H1 (cell line): ENCODE data around the gene SLC20A1. TPM values are rescaled to one million over a fixed set of nuclear protein-coding genes. Genes with fewer than 3 reads are reported as not detected.

Source experiments
- CTCF ChIA-PET: fragments of 300-600 bp; sonication (Branson Sonifier 250); formaldehyde crosslinking; loops from one replicate; lab custom pipeline; 2021; ENCODE audit not compliant: partially characterized antibody; lab: Charles Lee
- POLR2A ChIA-PET: fragments of 300-600 bp; sonication (Branson Sonifier 250); formaldehyde crosslinking; loops from one replicate; lab custom pipeline; 2021; ENCODE audit warnings: inconsistent platforms; ENCODE audit not compliant: partially characterized antibody; lab: Charles Lee
- DNase-seq, 2 experiments: peaks; one replicate each; pipeline versions ENCODE4 v3.0.0 to v3.0.0-alpha.2; 2010 to 2022; ENCODE audit warnings: low spot score in 2 of 2, low read depth in 1 of 2, mixed read lengths in 1 of 2
- FAIRE-seq: peaks from 2 replicates; lab custom pipeline; 2011; peaks lifted over from hg19 to GRCh38; lab: Jason Lieb, UNC
- H2AFZ ChIP-seq: 2 replicates; pipeline ENCODE4 v1.8.1; 2012; ENCODE audit warnings: low read length, inconsistent platforms
- H2AK5ac ChIP-seq: 2 replicates; pipeline ENCODE4 v1.6.1; 2013; ENCODE audit warnings: low read depth, low read length
- H2BK120ac ChIP-seq: replicated peaks from 2 replicates; pipeline ENCODE3; 2013; ENCODE audit warnings: low read depth, low read length, inconsistent platforms
- H2BK12ac ChIP-seq: 2 replicates; pipeline ENCODE4 v1.6.1; 2013; ENCODE audit warnings: low read depth, low read length
- H2BK15ac ChIP-seq: 2 replicates; pipeline ENCODE4 v1.6.1; 2013; ENCODE audit warnings: low read length
- H2BK20ac ChIP-seq: 2 replicates; pipeline ENCODE4 v1.6.1; 2013; ENCODE audit warnings: low read length
- H2BK5ac ChIP-seq: 2 replicates; pipeline ENCODE4 v1.6.1; 2013; ENCODE audit warnings: low read depth, low read length
- H3K14ac ChIP-seq: 2 replicates; pipeline ENCODE4 v1.6.1; 2013; ENCODE audit warnings: inconsistent platforms; ENCODE audit not compliant: insufficient read length
- H3K18ac ChIP-seq: 2 replicates; pipeline ENCODE4 v1.6.1; 2013; ENCODE audit warnings: low read length; ENCODE audit errors: extremely low read depth
- H3K23ac ChIP-seq: 2 replicates; pipeline ENCODE4 v1.6.1; 2013; ENCODE audit warnings: inconsistent platforms; ENCODE audit not compliant: insufficient read length
- H3K23me2 ChIP-seq: 2 replicates; pipeline ENCODE4 v1.6.1; 2013; ENCODE audit warnings: low read depth, low read length
- H3K27ac ChIP-seq: 2 replicates; pipeline ENCODE4 v1.6.1; 2011; ENCODE audit warnings: low read depth, low read length, inconsistent platforms
- H3K27me3 ChIP-seq, 4 experiments: replicated peaks in 1 of 4; 1 replicate in 1 of 4; 2 replicates in 3 of 4; pipeline versions ENCODE4 v1.6.1 to v1.8.1; 2011 to 2013; ENCODE audit warnings: low read length in 3 of 4, mild to moderate bottlenecking in 3 of 4, inconsistent platforms in 2 of 4, mixed read lengths in 2 of 4, moderate library complexity in 1 of 4; ENCODE audit not compliant: control insufficient read depth in 3 of 4, insufficient read depth in 3 of 4; ENCODE audit errors: extremely low read depth in 1 of 4
- H3K36me3 ChIP-seq, 4 experiments: 2 replicates each; pipeline versions ENCODE4 v1.6.1 to v1.8.1; 2011 to 2013; ENCODE audit warnings: mild to moderate bottlenecking in 4 of 4, low read length in 3 of 4, moderate library complexity in 2 of 4, control low read depth in 1 of 4, inconsistent platforms in 1 of 4; ENCODE audit not compliant: insufficient read depth in 4 of 4, control insufficient read depth in 2 of 4
- H3K4ac ChIP-seq: replicated peaks from 2 replicates; pipeline ENCODE3; 2013; ENCODE audit warnings: low read length, low read depth, mixed read lengths, inconsistent platforms; ENCODE audit not compliant: insufficient read length
- H3K4me1 ChIP-seq, 4 experiments: replicated peaks in 1 of 4; 1 replicate in 1 of 4; 2 replicates in 3 of 4; pipeline versions ENCODE4 v1.6.1 to v1.8.1; 2011 to 2013; ENCODE audit warnings: low read length in 3 of 4, inconsistent platforms in 2 of 4, mixed read lengths in 1 of 4; ENCODE audit not compliant: insufficient read depth in 4 of 4, control insufficient read depth in 3 of 4
- H3K4me2 ChIP-seq, 2 experiments: 2 replicates each; pipeline versions ENCODE4 v1.6.1 to v1.8.1; 2011 to 2013; ENCODE audit warnings: low read depth in 2 of 2, low read length in 2 of 2, control low read depth in 1 of 2, inconsistent platforms in 1 of 2, mild to moderate bottlenecking in 1 of 2; ENCODE audit not compliant: insufficient read depth in 1 of 2
- H3K4me3 ChIP-seq, 4 experiments: fragments of 200-600, 300-600 bp in 1 of 4; sonication (generic), shearing (Covaris generic), sonication (Bioruptor Twin) in 1 of 4; 2 replicates each; pipeline versions ENCODE4 v1.5.1 to v1.8.1; 2011 to 2016; ENCODE audit warnings: low read length in 4 of 4, low read depth in 3 of 4, control low read depth in 2 of 4, inconsistent platforms in 2 of 4, mild to moderate bottlenecking in 2 of 4, mixed read lengths in 1 of 4, moderate library complexity in 1 of 4; ENCODE audit not compliant: insufficient read depth in 2 of 4; ENCODE audit errors: extremely low read depth in 1 of 4
- H3K56ac ChIP-seq: replicated peaks from 2 replicates; pipeline ENCODE3; 2013; ENCODE audit warnings: low read depth, mild to moderate bottlenecking, mixed read lengths, low read length, inconsistent platforms; ENCODE audit not compliant: insufficient read length
- H3K79me1 ChIP-seq: 2 replicates; pipeline ENCODE4 v1.6.1; 2013; ENCODE audit warnings: low read depth, low read length, control low read depth
- H3K79me2 ChIP-seq, 2 experiments: 2 replicates each; pipeline versions ENCODE4 v1.6.1 to v1.8.1; 2012 to 2013; ENCODE audit warnings: low read length in 2 of 2, mild to moderate bottlenecking in 2 of 2, inconsistent platforms in 1 of 2; ENCODE audit not compliant: insufficient read depth in 2 of 2, control insufficient read depth in 1 of 2
- H3K9ac ChIP-seq, 4 experiments: replicated peaks in 1 of 4; 1 replicate in 1 of 4; 2 replicates in 3 of 4; pipeline versions ENCODE4 v1.6.1 to v1.8.1; 2011 to 2013; ENCODE audit warnings: low read depth in 3 of 4, low read length in 3 of 4, control low read depth in 2 of 4, mild to moderate bottlenecking in 2 of 4, moderate library complexity in 2 of 4, inconsistent platforms in 1 of 4; ENCODE audit errors: extremely low read depth in 1 of 4
- H3K9me3 ChIP-seq, 2 experiments: 2 replicates each; pipeline versions ENCODE4 v1.6.1 to v1.8.1; 2012 to 2013; ENCODE audit warnings: mild to moderate bottlenecking in 2 of 2, moderate library complexity in 2 of 2, control low read depth in 1 of 2, inconsistent platforms in 1 of 2, low read depth in 1 of 2, low read length in 1 of 2, mixed read lengths in 1 of 2; ENCODE audit not compliant: insufficient read depth in 2 of 2
- H4K20me1 ChIP-seq, 2 experiments: replicated peaks in 1 of 2; 2 replicates each; pipeline versions ENCODE3 to v1.8.1; 2011 to 2013; ENCODE audit warnings: inconsistent platforms in 2 of 2, low read length in 2 of 2, mild to moderate bottlenecking in 1 of 2; ENCODE audit not compliant: insufficient read depth in 2 of 2, control insufficient read depth in 1 of 2
- H4K5ac ChIP-seq: 2 replicates; pipeline ENCODE4 v1.6.1; 2013; ENCODE audit warnings: low read length, low read depth, mixed read lengths, inconsistent platforms; ENCODE audit not compliant: insufficient read length
- H4K8ac ChIP-seq: 2 replicates; pipeline ENCODE4 v1.8.0; 2013; ENCODE audit warnings: mild to moderate bottlenecking, moderate library complexity, low read length, inconsistent platforms; ENCODE audit not compliant: insufficient read depth; ENCODE audit errors: extremely low read depth
- H4K91ac ChIP-seq: replicated peaks from 2 replicates; pipeline ENCODE3; 2013; ENCODE audit warnings: low read length, mixed read lengths, inconsistent platforms; ENCODE audit not compliant: insufficient read length
- ASH2L ChIP-seq: fragments of 200-600, 300-600 bp; sonication (generic); IDR thresholded peaks from one replicate; pipeline ENCODE4 v1.7.1; 2017; ENCODE audit warnings: low read length
- ATF2 ChIP-seq: IDR thresholded peaks from 2 replicates; pipeline ENCODE4 v1.6.1; 2012; ENCODE audit warnings: low read length, inconsistent platforms
- CREB1 ChIP-seq: IDR thresholded peaks from 2 replicates; pipeline ENCODE4 v1.6.1; 2012; ENCODE audit warnings: inconsistent platforms
- EP300 ChIP-seq, 2 experiments: IDR thresholded peaks; 1 replicate in 1 of 2; 2 replicates in 1 of 2; pipeline ENCODE4 v1.6.1; 2011 to 2012; ENCODE audit warnings: low read depth in 2 of 2, low read length in 2 of 2, mild to moderate bottlenecking in 2 of 2, borderline replicate concordance in 1 of 2, inconsistent platforms in 1 of 2, moderate library complexity in 1 of 2
- JUN ChIP-seq: IDR thresholded peaks from 2 replicates; pipeline ENCODE4 v1.6.1; 2011; ENCODE audit warnings: low read depth, mild to moderate bottlenecking, improper control_type of control experiment, low read length
- RAD21 ChIP-seq, 2 experiments: IDR thresholded peaks in 1 of 2; conservative IDR thresholded peaks in 1 of 2; 2 replicates each; pipeline ENCODE4 v1.6.1; 2011; ENCODE audit warnings: low read depth in 2 of 2, low read length in 2 of 2, improper control_type of control experiment in 1 of 2, inconsistent platforms in 1 of 2, mild to moderate bottlenecking in 1 of 2, moderate library complexity in 1 of 2
- RNF2 ChIP-seq: fragments of 200-900, 300-1000 bp; sonication (generic); IDR thresholded peaks from 2 replicates; pipeline ENCODE4 v1.7.1; 2016; ENCODE audit warnings: borderline replicate concordance, low read depth, mild to moderate bottlenecking, antibody characterized with exemption, low read length; ENCODE audit not compliant: poor library complexity, severe bottlenecking; ENCODE audit errors: missing control alignments
- SRF ChIP-seq: IDR thresholded peaks from 2 replicates; pipeline ENCODE4 v1.6.1; 2011; ENCODE audit warnings: mild to moderate bottlenecking, low read depth, low read length, moderate library complexity
- WGBS, 2 experiments: shearing (Covaris generic) in 1 of 2; methylation state at CpG; one replicate each; pipeline versions ENCODE4 v1.1.6 to v1.1.7; 2013 to 2015; ENCODE audit warnings: low lambda C conversion rate in 2 of 2, mixed read lengths in 2 of 2, inconsistent platforms in 1 of 2, low coverage in 1 of 2, missing lambda C conversion rate in 1 of 2; ENCODE audit not compliant: insufficient replicate concordance in 2 of 2, insufficient coverage in 1 of 2, insufficient read length in 1 of 2; ENCODE audit errors: extremely low coverage in 1 of 2, missing lambda C conversion rate in 1 of 2; 5-methylcytosine and 5-hydroxymethylcytosine counted together
- polyA plus RNA-seq, 7 experiments: library from polyadenylated mRNA; depleted of rRNA in 3 of 7; stranded (reverse) in 5 of 7; unstranded in 2 of 7; fragments of >200 nt in 5 of 7; fragments of 200-250 nt in 2 of 7; gene quantifications; 1 replicate in 5 of 7; 2 replicates in 1 of 7; 4 replicates in 1 of 7; pipeline versions ENCODE4 v1.2.1 to v1.2.3, GENCODE V29; 2011 to 2013; ENCODE audit warnings: missing spikeins in 2 of 7, mixed read lengths in 2 of 7
- total RNA-seq: library from RNA; stranded (reverse); fragmentation: NEBNext Ultra II Directional; extraction: Animal tissue kit (Norgen Biotek cat#: 25700); gene quantifications from 2 replicates; pipeline ENCODE4 v1.2.1, GENCODE V29; 2021
- TF ChIP-seq, protein P1 (sequence below): IDR thresholded peaks from 2 replicates; pipeline ENCODE4 v1.6.1; 2012; ENCODE audit warnings: inconsistent platforms

The SLC20A1 gene
- total and polyA plus RNA-seq, 2 of the 8 experiments (the other 6 are each of a cell fraction or from before 2014, with no cell fraction given) = 42.6 to 105 TPM

DNA sequence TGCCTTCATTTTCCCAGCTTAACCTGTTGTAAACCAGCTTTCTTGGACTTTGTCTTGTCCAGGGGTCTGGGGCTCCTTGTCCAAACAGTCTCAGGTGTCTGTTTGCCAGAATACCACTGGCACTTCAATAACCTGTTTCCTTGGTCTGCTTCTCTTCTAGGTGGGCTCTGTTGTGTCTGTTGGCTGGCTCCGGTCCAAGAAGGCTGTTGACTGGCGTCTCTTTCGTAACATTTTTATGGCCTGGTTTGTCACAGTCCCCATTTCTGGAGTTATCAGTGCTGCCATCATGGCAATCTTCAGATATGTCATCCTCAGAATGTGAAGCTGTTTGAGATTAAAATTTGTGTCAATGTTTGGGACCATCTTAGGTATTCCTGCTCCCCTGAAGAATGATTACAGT lies 17.0 kb downstream of the SLC20A1 start:
- no peak overlapping the region for H3K4me3 ChIP-seq
- FAIRE-seq (no peak), DNase-seq (no peak)
- no peak overlapping the region for H2AK5ac ChIP-seq
- no peak overlapping the region for H4K8ac ChIP-seq
- H2BK5ac ChIP-seq = no peak overlapping the region
- H3K27ac ChIP-seq = no peak overlapping the region
- no peak overlapping the region for H3K9ac ChIP-seq
- ChIA-PET POLR2A (interaction anchor here (0.7 to 15.0 kb wide), 6 partner anchors 8 to 64 kb away, joined by 3 to 146 read pairs (median 4); partner anchors contain the start of gene SLC20A1), CTCF (interaction anchor here (1.0 to 5.8 kb wide), 5 partner anchors 8 to 63 kb away, joined by 3 to 31 read pairs (median 6); no protein-coding TSS in a partner anchor)
- H3K23me2 ChIP-seq = no peaks in the 10 kb centered on the region
- WGBS, 2 experiments = 96% methylated on average over 3 of the region's 3 CpGs; no CpG with 5 or more reads in 1 of the 2 experiments
- H4K91ac ChIP-seq = no peak overlapping the region
- no peak overlapping the region for H3K14ac ChIP-seq
- no peak overlapping the region for H4K5ac ChIP-seq
- peaks cover 0 to 4% of the 10 kb centered on the region in 2 experiments; a peak in 1 of 4 replicates for H3K79me2 ChIP-seq
- no peak overlapping the region for H2AFZ ChIP-seq
- peaks cover 4 to 13% of the 10 kb centered on the region in 2 experiments for H4K20me1 ChIP-seq
- no peak overlapping the region for H3K4ac ChIP-seq
- H3K27me3 ChIP-seq = no peaks in the 10 kb centered on the region
- no peaks in the 10 kb centered on the region for H3K9me3 ChIP-seq
- H2BK12ac ChIP-seq = no peak overlapping the region
- no peak overlapping the region for H3K18ac ChIP-seq
- H3K56ac ChIP-seq = no peak overlapping the region
- no peak overlapping the region for H2BK15ac ChIP-seq
- H3K79me1 ChIP-seq = no peaks in the 10 kb centered on the region
- no peak overlapping the region for H2BK20ac ChIP-seq
- TF ChIP-seq JUN (no peak), EP300 (IDR thresholded peaks at IDR 0.05; ENCODE audit: borderline replicate concordance in 1 of 2, low read depth in 2 of 2, low read length in 2 of 2) (no peak), CREB1 (no peak), RAD21 (IDR thresholded peaks at IDR 0.05 in 1 of 2, conservative IDR thresholded peaks at IDR 0.05 in 1 of 2; ENCODE audit: low read depth in 2 of 2, low read length in 2 of 2) (no peak), RNF2 (no peak), SRF (no peak), ASH2L (no peak), ATF2 (no peak)
- TF ChIP-seq, protein P1, sequence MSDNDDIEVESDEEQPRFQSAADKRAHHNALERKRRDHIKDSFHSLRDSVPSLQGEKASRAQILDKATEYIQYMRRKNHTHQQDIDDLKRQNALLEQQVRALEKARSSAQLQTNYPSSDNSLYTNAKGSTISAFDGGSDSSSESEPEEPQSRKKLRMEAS = no peak
- peaks cover 42 to 75% (median 60%) of the 10 kb centered on the region in 4 experiments for H3K36me3 ChIP-seq
- no peak overlapping the region for H2BK120ac ChIP-seq
- no peak overlapping the region for H3K4me2 ChIP-seq
- H3K23ac ChIP-seq = no peak overlapping the region
- no peaks in the 10 kb centered on the region for H3K4me1 ChIP-seq
